GM13977 (cell line): ENCODE measurements around the gene NPPC.

Experiments
- DNase-seq: peaks from one replicate; pipeline ENCODE4 v3.0.0; 2012; ENCODE audit warnings: low spot score
- CTCF ChIP-seq: IDR thresholded peaks from 2 replicates; pipeline ENCODE4 v1.5.1; 2012; ENCODE audit warnings: mild to moderate bottlenecking, control low read depth; ENCODE audit not compliant: insufficient read depth; ENCODE audit errors: extremely low read depth, missing control alignments
- in situ Hi-C: fragments of 300-500 bp; cut with MboI; formaldehyde crosslinking; loops from one replicate; pipeline ENCODE4 v1.12.0; 2022; ENCODE audit warnings: low sequenced_read_pairs, low pct_unique_long_range_greater_than_20kb, mixed read lengths, inconsistent platforms; ENCODE audit not compliant: unreplicated experiment

The NPPC gene

GRCh38 chr2:231961349-231962166, 35.4 kb upstream of the NPPC start, which contains the start of gene DIS3L2:
Gene DIS3L2 (plus strand): TSS chr2:231961713. CDS start chr2:232014928, 53,215 bp downstream.
- DNase-seq: peak; percentile 92
- in situ Hi-C loops: no loop called here
- no peak for TF ChIP-seq CTCF

GRCh38 chr2:231960810-231961348, 34.7 kb upstream of the NPPC start:
- TF ChIP-seq CTCF: no peak
- in situ Hi-C loops: no loop called here

GRCh38 chr2:231957913-231958763, 31.9 kb upstream of the NPPC start:
- in situ Hi-C loops: no loop called here
- TF ChIP-seq CTCF: no peak
- no peak for DNase-seq

More at GRCh38 chr2:231960810-231961348, 34.7 kb upstream of the NPPC start:
- DNase-seq: no peak

GRCh38 chr2:231955758-231956472, 29.7 kb upstream of the NPPC start:
- in situ Hi-C loops: no loop called here
- TF ChIP-seq CTCF: no peak
- DNase-seq: no peak

GRCh38 chr2:231951452-231952035, 25.3 kb upstream of the NPPC start:
- no peak for DNase-seq
- in situ Hi-C loops: no loop called here
- TF ChIP-seq CTCF: no peak
